ENCODE measurements around the gene EEF2.
"Not testable (repeated sequence)": the region's sequence is repeated elsewhere in the genome, so short reads cannot be mapped to it uniquely, and the experiment has no call there.

EEF2 gene

DNA sequence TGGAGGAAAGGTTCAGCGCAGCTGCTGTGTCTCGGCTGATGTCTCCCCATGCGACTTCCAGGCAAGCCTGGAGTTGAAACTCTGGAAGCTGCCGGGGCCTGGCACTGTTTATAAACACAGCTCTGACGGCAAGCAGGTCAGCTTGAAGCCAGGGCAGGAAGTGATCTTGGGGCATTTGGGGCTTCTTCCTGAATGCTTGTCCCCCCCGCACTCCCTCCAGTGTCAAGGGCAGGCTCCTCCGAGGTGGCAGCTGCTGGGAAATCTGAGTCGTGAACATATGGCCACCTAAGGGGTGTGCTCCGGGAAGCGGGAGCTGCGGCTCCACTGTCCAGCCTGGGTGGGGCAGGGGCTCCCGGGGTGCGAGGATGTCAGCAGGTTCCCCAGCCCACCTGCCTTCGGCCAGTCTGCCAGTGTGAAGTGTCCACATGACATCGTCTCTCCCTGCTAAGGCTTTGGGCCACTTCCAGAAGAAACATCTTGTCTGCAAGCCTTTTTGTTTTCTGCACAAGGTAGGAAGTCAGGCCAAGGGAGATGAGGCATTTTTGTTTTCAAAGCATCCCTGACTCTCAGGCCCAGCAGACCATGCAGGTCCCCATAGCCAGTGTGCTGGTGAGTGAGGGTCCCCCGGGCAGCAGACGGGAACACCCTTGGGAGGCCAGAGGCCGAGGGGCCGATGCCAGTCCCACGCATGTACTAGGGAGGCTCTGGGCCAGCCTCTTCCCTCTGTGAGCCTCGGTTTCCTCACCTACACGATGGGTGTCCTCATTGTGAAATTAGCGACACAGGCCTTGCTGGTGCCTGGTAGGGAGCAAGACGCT is 24.9 kb upstream of the EEF2 start:
- H3K4me3 ChIP-seq, result peak overlapping the region; percentile 37
- TF ChIP-seq, protein P1, sequence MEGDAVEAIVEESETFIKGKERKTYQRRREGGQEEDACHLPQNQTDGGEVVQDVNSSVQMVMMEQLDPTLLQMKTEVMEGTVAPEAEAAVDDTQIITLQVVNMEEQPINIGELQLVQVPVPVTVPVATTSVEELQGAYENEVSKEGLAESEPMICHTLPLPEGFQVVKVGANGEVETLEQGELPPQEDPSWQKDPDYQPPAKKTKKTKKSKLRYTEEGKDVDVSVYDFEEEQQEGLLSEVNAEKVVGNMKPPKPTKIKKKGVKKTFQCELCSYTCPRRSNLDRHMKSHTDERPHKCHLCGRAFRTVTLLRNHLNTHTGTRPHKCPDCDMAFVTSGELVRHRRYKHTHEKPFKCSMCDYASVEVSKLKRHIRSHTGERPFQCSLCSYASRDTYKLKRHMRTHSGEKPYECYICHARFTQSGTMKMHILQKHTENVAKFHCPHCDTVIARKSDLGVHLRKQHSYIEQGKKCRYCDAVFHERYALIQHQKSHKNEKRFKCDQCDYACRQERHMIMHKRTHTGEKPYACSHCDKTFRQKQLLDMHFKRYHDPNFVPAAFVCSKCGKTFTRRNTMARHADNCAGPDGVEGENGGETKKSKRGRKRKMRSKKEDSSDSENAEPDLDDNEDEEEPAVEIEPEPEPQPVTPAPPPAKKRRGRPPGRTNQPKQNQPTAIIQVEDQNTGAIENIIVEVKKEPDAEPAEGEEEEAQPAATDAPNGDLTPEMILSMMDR (IDR thresholded peaks at IDR 0.05), result no peak
- no peak for DNase-seq (ENCODE audit: low spot score)
- no peak overlapping the region for H3K27ac ChIP-seq

DNA sequence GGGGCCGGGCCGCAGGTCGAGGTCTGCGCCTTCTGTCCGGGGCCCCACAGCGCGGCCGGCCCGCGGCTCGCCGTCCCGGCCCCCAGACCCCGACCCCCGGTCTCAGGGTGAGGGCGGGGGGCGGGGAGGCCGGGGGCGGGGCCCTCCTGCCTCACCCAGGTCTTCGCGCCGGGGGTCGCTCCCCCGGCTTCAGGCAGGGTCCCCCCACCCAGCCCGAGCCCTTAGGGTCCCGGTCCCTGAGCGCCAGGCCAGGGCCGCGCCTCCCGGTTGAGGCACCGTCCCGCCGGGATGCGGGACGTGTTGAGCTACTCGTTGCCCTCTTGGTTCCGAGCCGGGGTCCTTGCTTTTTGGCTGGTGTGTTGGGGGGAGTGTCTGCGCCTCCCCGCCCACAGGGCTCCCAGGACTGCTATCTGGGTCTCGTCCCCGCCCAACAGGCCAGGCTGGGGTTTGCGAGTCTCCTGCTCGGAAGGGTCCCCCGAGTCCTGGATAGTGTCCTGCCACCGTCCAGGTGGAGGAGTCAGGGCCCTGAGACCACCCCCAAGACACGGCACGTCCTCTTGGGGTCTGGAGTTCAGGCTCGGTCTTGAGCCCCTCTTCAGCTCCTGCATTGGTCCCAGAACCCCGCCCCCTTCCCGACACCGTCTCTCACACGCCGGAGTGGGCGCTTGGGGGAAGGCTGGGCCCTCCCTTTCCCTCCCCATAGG is 22.7 kb upstream of the EEF2 start:
- peak; percentile 75 for DNase-seq (ENCODE audit: low spot score)
- TF ChIP-seq, protein P1 (IDR thresholded peaks at IDR 0.05), result no peak
- Histone ChIP-seq H3K27ac (peak overlapping the region; percentile 69 to 81), H3K4me3 (peak overlapping the region; percentile 96)

DNA sequence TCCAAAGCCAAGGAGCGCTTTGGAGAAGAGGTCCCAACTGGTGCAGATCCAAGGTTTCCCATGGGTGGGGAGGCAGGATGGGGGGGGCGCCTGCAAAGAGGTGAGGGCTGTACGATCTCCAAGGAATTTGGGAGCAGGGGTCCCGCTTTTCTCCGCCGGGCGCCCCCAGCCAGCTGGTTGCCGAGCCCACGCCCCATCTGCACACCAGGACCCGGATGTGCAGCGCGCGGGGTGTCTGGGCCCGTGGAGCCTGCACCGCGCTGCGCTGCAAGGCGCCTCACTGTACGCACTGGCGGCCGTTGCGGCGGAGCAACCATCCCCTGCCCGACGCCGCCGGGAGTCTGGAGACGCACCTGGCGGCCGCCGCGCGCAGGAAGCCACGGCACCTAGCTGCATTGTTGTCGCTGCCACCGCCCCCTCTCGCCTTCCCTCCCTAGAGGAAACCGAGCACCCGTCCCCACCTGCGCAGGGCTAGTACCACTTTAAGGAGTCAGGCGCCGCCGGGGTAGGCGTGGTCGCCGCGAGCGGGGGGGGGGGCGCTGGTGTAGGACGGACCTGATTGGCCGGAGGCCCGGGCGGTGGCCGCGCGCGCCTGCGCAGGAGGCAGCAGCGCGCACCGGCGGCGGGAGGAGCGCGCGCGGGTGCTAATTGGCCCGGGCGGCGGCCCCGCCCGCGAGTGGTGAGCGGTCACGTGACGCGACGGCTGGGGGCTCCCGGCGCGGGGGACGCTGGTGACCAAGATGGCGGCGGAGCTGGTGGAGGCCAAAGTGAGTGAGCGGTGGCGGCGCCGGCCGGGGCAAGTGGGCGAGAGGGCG is 22.0 kb upstream of the EEF2 start, which contains the start of gene PIAS4:
TSS of gene PIAS4 (plus strand) at position 716 of the 815 bp plus-strand sequence. CDS start at position 741, 25 bp downstream.
- peak within 1 kb of the TSS; percentile 69 to 81 for H3K27ac ChIP-seq
- TF ChIP-seq, protein P1 (IDR thresholded peaks at IDR 0.05), result no peak
- DNase-seq (ENCODE audit: low spot score), result peak; percentile 97
- peak within 1 kb of the TSS; percentile 96 for H3K4me3 ChIP-seq

DNA sequence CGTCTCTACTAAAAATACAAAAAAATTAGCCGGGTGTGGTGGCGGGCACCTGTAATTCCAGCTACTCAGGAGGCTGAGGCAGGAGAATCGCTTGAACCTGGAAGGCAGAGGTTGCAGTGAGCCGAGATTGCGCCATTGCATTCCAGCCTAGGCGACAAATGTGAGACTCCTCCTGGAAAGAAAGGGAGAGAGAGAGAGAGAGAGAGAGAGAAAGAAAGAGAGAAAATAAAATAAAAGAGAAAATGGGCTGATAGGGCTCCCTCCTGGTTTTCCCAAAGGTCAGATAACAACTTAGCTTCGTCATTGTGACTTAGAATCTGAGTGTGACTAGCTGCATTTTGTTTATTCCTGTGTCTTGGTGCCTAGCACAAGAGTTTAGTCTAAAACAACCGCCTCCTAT is 20.2 kb upstream of the EEF2 start:
- H3K27ac ChIP-seq; H3K4me3 ChIP-seq; DNase-seq (ENCODE audit: low spot score): not testable (repeated sequence)

DNA sequence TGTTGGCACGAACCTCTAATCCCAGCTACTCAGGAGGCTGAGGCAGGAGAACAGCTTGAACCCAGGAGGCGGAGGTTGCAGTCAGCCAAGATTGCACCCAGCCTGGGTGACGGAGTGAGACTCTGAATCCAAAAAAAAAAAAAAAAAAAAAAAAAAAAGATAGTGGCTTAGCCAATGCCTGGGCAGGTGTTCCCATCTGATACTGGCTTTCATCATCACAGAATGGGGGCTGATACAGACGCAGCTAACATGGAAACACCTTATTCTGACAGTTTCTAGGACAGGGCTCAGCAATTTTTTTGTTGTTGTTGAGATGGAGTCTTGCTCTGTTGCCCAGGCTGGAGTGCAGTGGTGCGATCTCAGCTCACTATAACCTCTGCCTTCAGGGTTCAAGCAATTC is 15.5 kb upstream of the EEF2 start:
- not testable (repeated sequence) for H3K27ac ChIP-seq; H3K4me3 ChIP-seq; DNase-seq (ENCODE audit: low spot score)

DNA sequence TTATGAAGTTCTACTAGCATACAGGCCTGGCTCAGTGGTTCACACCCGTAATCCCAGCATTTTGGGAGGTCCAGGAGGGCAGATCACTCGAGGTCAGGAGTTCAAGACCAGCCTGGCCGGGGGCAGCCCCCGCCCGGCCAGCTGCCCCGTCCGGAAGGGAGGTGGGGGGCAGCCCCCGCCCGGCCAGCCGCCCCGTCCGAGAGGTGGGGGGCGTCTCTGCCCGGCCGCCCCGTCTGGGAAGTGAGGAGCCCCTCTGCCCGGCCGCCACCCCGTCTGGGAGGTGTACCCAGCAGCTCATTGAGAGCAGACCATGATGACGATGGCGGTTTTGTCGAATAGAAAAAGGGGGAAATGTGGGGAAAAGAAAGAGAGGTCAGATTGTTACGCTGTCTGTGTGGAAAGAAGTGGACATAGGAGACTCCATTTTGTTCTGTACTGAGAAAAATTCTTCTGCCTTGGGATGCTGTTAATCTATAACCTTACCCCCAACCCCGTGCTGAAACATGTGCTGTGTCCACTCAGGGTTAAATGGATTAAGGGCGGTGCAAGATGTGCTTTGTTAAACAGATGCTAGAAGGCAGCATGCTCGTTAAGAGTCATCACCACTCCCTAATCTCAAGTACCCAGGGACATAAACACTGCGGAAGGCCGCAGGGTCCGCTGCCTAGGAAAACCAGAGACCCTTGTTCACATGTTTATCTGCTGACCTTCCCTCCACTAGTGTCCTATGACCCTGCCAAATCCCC is 13.6 kb upstream of the EEF2 start:
- not testable (repeated sequence) for H3K27ac ChIP-seq; H3K4me3 ChIP-seq; DNase-seq (ENCODE audit: low spot score)

DNA sequence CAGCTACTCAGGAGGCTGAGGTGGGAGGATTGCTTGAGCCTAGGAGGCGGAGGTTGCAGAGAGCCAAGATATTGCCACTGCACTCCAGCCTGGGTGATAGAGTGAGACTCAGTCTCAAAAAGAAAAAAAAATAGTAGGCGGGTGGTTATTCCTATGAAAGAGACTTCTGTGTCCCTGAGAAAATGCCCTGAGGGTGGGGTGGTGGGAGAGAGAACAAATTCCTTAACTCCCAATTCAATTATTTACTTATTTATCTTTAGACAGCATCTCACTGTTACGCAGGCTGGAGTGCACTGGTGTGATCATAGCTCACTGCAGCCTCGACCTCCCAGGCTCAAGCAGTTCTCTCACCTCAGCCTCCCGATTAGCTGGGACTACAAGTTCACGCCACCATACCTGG is 10.3 kb upstream of the EEF2 start:
- Histone ChIP-seq H3K27ac (no peak overlapping the region), H3K4me3 (no peak overlapping the region)
- no peak for DNase-seq (ENCODE audit: low spot score)
- TF ChIP-seq, protein P1 (IDR thresholded peaks at IDR 0.05), result no peak

DNA sequence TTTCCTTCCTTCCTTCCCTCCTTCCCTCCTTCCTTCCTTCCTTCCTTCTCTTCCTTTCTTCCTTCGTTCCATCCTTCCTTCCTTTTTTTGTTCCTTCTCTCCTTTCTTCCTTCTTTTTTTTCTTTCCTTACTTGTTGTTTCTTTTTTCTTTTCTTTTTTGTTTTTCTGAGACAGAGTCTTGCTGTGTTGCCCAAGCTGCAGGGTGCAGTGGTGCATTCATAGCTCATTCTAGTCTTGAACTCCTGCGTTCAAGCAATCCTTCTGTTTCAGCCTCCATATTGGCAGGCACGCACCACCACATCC is 5.5 kb upstream of the EEF2 start:
- no peak for DNase-seq (ENCODE audit: low spot score)
- no peak overlapping the region for H3K4me3 ChIP-seq
- TF ChIP-seq, protein P1 (IDR thresholded peaks at IDR 0.05), result no peak
- no peak overlapping the region for H3K27ac ChIP-seq

Measured in coronary artery (tissue), 2 donors.